HepG2 (cell line): ENCODE results near the gene CHST4. TPM values are rescaled to one million over a fixed set of nuclear protein-coding genes. Genes with fewer than 3 reads are reported as not detected.

ENCODE experiments used
- CBFB ChIP-seq: sonication (generic); formaldehyde crosslinking; IDR thresholded peaks from 2 replicates; pipeline ENCODE4 v1.4.0; 2020; ENCODE audit warnings: missing genetic modification reagents
- CEBPB ChIP-seq: IDR thresholded peaks from 2 replicates; pipeline ENCODE4 v1.6.1; 2011; ENCODE audit warnings: low read depth, low read length, improper control_type of control experiment, borderline replicate concordance
- DNMT1 ChIP-seq: sonication (generic); formaldehyde crosslinking; IDR thresholded peaks from 2 replicates; pipeline ENCODE4 v1.5.1; 2020; ENCODE audit warnings: mild to moderate bottlenecking, missing genetic modification reagents
- DNMT3B ChIP-seq: conservative IDR thresholded peaks from 2 replicates; pipeline ENCODE4 v1.6.1; 2016; ENCODE audit warnings: missing biosample characterization, control low read depth
- FOXA1 ChIP-seq, 2 experiments: fragments of 450-650 bp in 1 of 2; sonication (generic) in 1 of 2; formaldehyde crosslinking in 1 of 2; IDR thresholded peaks; 2 replicates each; pipeline versions ENCODE4 v1.4.0 to v1.6.1; 2016 to 2020; ENCODE audit warnings: missing genetic modification reagents in 1 of 2
- FOXM1 ChIP-seq: sonication (generic); formaldehyde crosslinking; IDR thresholded peaks from 2 replicates; pipeline ENCODE4 v1.5.0; 2020; ENCODE audit warnings: missing genetic modification reagents
- RBM39 ChIP-seq: fragments of 200-400 bp; formaldehyde crosslinking; IDR thresholded peaks from one replicate; pipeline ENCODE4 v1.6.1; 2018; ENCODE audit warnings: antibody characterized with exemption, mild to moderate bottlenecking, low read depth, low read length; ENCODE audit not compliant: poor library complexity, severe bottlenecking
- SALL2 ChIP-seq: sonication (generic); formaldehyde crosslinking; IDR thresholded peaks from 2 replicates; pipeline ENCODE4 v1.8.1; 2023; ENCODE audit warnings: mild to moderate bottlenecking, missing genetic modification reagents, inconsistent platforms
- SIN3B ChIP-seq: fragments of 150-350 bp; IDR thresholded peaks from 2 replicates; pipeline ENCODE4 v1.6.1; 2014; ENCODE audit warnings: low read length
- SRSF1 ChIP-seq: fragments of 200-400 bp; formaldehyde crosslinking; optimal IDR thresholded peaks from 2 replicates; pipeline ENCODE3; 2017; ENCODE audit warnings: mild to moderate bottlenecking, low read depth, low read length, moderate library complexity
- ZNF605 ChIP-seq: sonication (generic); formaldehyde crosslinking; IDR thresholded peaks from 2 replicates; pipeline ENCODE4 v1.8.0; 2022; ENCODE audit warnings: mild to moderate bottlenecking, missing genetic modification reagents
- ZSCAN12 ChIP-seq: sonication (generic); formaldehyde crosslinking; IDR thresholded peaks from 2 replicates; pipeline ENCODE4 v1.9.0; 2021; ENCODE audit warnings: mild to moderate bottlenecking, missing genetic modification reagents
- polyA plus RNA-seq, 8 experiments: library from polyadenylated mRNA; depleted of rRNA in 3 of 8; stranded (reverse) in 7 of 8; unstranded in 1 of 8; fragments of >200 nt; fragmentation: Illumina TruSeq in 4 of 8; extraction: Trizol in 4 of 8; gene quantifications; 2 replicates each; pipeline versions ENCODE4 v1.2.1 to v1.2.3, GENCODE V29; 2011 to 2016; ENCODE audit warnings: low read depth in 4 of 8, missing spikeins in 1 of 8, mixed read lengths in 1 of 8; ENCODE audit not compliant: insufficient read depth in 1 of 8
- total RNA-seq, 5 experiments: library from RNA; depleted of rRNA; stranded (reverse); fragments of >200 nt; fragmentation: Illumina TruSeq; extraction: Trizol; gene quantifications; 2 replicates each; pipeline ENCODE4 v1.2.3, GENCODE V29; 2016; ENCODE audit warnings: low read depth in 1 of 5
- TF ChIP-seq, protein P1 (sequence below): sonication (generic); formaldehyde crosslinking; IDR thresholded peaks from 2 replicates; pipeline ENCODE4 v1.4.0; 2020; ENCODE audit warnings: mild to moderate bottlenecking, missing genetic modification reagents
- TF ChIP-seq, protein P2 (sequence below): sonication (generic); formaldehyde crosslinking; IDR thresholded peaks from 2 replicates; pipeline ENCODE4 v1.4.0; 2020; ENCODE audit warnings: missing genetic modification reagents
- TF ChIP-seq, protein P3 (sequence below): sonication (generic); formaldehyde crosslinking; IDR thresholded peaks from 2 replicates; pipeline ENCODE4 v1.5.0; 2020; ENCODE audit warnings: mild to moderate bottlenecking, missing genetic modification reagents
- TF ChIP-seq, protein P4 (sequence below): sonication (generic); formaldehyde crosslinking; IDR thresholded peaks from 2 replicates; pipeline ENCODE4 v1.8.1; 2023; ENCODE audit warnings: mild to moderate bottlenecking, moderate library complexity, missing genetic modification reagents

CHST4 gene
- total and polyA plus RNA-seq, 2 of the 13 experiments (the other 11 are each of a cell fraction or from before 2014, with no cell fraction given): not detected

DNA sequence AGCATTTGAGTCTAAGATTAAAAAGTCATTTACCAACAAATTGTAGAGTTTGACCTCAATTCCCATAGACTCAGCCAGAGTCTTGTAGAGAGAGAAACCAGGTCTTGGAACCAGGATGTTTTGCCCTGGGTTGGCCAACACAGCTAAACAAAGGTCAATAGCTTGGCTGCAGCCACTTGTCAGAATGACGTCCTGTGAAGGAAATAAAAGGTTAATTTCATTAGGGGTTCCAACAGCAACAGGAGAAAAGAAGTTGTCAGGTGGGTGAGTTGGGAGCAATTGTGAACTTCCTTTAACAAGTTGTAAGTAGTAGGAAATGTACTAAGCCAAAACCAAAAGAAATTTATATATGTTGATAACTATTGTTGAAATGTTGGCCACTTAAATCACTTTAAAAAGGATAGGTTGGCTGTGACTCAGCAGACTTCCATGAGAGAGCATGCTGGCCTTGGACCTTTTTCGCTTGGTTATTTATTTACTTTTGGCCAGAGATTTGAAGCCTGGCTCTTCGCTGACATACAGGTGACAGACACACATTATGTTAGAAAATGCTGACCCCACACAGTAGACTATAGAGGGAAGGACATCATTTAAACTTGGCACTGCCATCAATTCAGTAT is 46.4 kb downstream of the CHST4 start (continued):
- TF ChIP-seq, protein P1, sequence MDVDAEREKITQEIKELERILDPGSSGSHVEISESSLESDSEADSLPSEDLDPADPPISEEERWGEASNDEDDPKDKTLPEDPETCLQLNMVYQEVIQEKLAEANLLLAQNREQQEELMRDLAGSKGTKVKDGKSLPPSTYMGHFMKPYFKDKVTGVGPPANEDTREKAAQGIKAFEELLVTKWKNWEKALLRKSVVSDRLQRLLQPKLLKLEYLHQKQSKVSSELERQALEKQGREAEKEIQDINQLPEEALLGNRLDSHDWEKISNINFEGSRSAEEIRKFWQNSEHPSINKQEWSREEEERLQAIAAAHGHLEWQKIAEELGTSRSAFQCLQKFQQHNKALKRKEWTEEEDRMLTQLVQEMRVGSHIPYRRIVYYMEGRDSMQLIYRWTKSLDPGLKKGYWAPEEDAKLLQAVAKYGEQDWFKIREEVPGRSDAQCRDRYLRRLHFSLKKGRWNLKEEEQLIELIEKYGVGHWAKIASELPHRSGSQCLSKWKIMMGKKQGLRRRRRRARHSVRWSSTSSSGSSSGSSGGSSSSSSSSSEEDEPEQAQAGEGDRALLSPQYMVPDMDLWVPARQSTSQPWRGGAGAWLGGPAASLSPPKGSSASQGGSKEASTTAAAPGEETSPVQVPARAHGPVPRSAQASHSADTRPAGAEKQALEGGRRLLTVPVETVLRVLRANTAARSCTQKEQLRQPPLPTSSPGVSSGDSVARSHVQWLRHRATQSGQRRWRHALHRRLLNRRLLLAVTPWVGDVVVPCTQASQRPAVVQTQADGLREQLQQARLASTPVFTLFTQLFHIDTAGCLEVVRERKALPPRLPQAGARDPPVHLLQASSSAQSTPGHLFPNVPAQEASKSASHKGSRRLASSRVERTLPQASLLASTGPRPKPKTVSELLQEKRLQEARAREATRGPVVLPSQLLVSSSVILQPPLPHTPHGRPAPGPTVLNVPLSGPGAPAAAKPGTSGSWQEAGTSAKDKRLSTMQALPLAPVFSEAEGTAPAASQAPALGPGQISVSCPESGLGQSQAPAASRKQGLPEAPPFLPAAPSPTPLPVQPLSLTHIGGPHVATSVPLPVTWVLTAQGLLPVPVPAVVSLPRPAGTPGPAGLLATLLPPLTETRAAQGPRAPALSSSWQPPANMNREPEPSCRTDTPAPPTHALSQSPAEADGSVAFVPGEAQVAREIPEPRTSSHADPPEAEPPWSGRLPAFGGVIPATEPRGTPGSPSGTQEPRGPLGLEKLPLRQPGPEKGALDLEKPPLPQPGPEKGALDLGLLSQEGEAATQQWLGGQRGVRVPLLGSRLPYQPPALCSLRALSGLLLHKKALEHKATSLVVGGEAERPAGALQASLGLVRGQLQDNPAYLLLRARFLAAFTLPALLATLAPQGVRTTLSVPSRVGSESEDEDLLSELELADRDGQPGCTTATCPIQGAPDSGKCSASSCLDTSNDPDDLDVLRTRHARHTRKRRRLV (CRISPR knock-in tag): no peak
- 0 out of 2 replicates have a peak, but pooled peaks have one; percentile 49 for TF ChIP-seq ZSCAN12
- TF ChIP-seq DNMT3B (CRISPR knock-in tag): peak; percentile 83
- TF ChIP-seq SIN3B: 0 out of 2 replicates have a peak, but pooled peaks have one; percentile 43
- TF ChIP-seq, protein P2, sequence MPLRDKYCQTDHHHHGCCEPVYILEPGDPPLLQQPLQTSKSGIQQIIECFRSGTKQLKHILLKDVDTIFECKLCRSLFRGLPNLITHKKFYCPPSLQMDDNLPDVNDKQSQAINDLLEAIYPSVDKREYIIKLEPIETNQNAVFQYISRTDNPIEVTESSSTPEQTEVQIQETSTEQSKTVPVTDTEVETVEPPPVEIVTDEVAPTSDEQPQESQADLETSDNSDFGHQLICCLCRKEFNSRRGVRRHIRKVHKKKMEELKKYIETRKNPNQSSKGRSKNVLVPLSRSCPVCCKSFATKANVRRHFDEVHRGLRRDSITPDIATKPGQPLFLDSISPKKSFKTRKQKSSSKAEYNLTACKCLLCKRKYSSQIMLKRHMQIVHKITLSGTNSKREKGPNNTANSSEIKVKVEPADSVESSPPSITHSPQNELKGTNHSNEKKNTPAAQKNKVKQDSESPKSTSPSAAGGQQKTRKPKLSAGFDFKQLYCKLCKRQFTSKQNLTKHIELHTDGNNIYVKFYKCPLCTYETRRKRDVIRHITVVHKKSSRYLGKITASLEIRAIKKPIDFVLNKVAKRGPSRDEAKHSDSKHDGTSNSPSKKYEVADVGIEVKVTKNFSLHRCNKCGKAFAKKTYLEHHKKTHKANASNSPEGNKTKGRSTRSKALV (CRISPR knock-in tag): peak; percentile 47; the same call in 1 of the 2 replicates
- TF ChIP-seq, protein P3, sequence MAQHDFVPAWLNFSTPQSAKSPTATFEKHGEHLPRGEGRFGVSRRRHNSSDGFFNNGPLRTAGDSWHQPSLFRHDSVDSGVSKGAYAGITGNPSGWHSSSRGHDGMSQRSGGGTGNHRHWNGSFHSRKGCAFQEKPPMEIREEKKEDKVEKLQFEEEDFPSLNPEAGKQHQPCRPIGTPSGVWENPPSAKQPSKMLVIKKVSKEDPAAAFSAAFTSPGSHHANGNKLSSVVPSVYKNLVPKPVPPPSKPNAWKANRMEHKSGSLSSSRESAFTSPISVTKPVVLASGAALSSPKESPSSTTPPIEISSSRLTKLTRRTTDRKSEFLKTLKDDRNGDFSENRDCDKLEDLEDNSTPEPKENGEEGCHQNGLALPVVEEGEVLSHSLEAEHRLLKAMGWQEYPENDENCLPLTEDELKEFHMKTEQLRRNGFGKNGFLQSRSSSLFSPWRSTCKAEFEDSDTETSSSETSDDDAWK (CRISPR knock-in tag): no peak
- 0 out of 2 replicates have a peak, but pooled peaks have one; percentile 32 for TF ChIP-seq SALL2 (CRISPR knock-in tag)
- TF ChIP-seq SRSF1: no peak
- no peak for TF ChIP-seq CBFB
- TF ChIP-seq CEBPB: peak; percentile 77
- TF ChIP-seq, protein P4, sequence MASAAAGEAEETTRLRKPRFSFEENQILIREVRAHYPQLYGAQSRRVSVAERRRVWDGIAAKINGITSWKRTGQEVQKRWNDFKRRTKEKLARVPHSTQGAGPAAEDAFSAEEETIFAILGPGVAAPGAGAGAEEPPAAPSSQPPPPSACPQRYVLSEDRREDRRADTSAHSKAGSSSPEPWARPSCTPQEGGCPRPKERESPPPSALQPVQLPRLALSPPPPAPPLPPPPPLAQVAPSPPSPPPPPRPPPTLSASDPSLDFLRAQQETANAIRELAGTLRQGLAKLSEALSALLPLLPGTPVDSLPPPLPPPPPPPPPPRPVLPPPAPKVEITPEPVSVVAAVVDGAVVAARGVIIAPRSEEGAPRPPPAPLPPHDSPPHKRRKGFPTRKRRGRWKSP: no peak; the same call in 1 of the 2 replicates
- TF ChIP-seq DNMT1 (CRISPR knock-in tag): no peak
- TF ChIP-seq RBM39: no peak
- TF ChIP-seq ZNF605 (CRISPR knock-in tag): peak; percentile 71
- no peak for TF ChIP-seq FOXM1 (CRISPR knock-in tag)
- TF ChIP-seq FOXA1 (IDR thresholded peaks at IDR 0.05): no peak
- peak; percentile 74 for TF ChIP-seq FOXA1 (CRISPR knock-in tag; IDR thresholded peaks at IDR 0.05)
